ENCODE results near the gene KMT2E.

- TF ChIP-seq CTCF (IDR thresholded peaks at IDR 0.05; ENCODE audit: extremely low read depth in 1 of 2, insufficient read depth in 1 of 2, low read depth in 1 of 2, low read length in 2 of 2) (no peak), POLR2A (IDR thresholded peaks at IDR 0.05; ENCODE audit: low read depth, low read length) (no peak), EZH2 (IDR thresholded peaks at IDR 0.05; ENCODE audit: borderline replicate concordance, low read depth, low read length, severe bottlenecking) (no peak), POLR2AphosphoS5 (IDR thresholded peaks at IDR 0.05; ENCODE audit: insufficient read depth, low read depth, low read length) (no peak)
These were observed 74.5 kb downstream of the KMT2E start for GRCh38 chr7:105088456-105088855.

Data from endothelial cell of umbilical vein (primary cell).